MM.1S (cell line): ENCODE data around the gene PYM1.

Source experiments
- CTCF ChIP-seq: fragments of 300-600 bp; sonication (generic); IDR thresholded peaks from 2 replicates; pipeline ENCODE4 v1.5.1; 2016; ENCODE audit warnings: antibody characterized with exemption, low read length, mixed read lengths
- EZH2 ChIP-seq: fragments of 300-600 bp; sonication (generic); optimal IDR thresholded peaks from 2 replicates; pipeline ENCODE3; 2017; ENCODE audit warnings: low read depth, mild to moderate bottlenecking, antibody characterized with exemption, low read length, mixed read lengths

GRCh38 chr12:55942577-55943136 is 15.0 kb upstream of the PYM1 start:
- TF ChIP-seq CTCF (no peak), EZH2 (no peak)
